Astrocyte of the spinal cord (primary cell): ENCODE results near the gene TRDN.
"Not testable (repeated sequence)": the region's sequence is repeated elsewhere in the genome, so short reads cannot be mapped to it uniquely, and the experiment has no call there.

Experiments used
- DNase-seq: peaks from one replicate; pipeline ENCODE4 v3.0.0; 2011; ENCODE audit warnings: low read depth, low spot score
- H3K4me3 ChIP-seq: 2 replicates; pipeline ENCODE4 v1.5.1; 2011; ENCODE audit warnings: low read depth, mild to moderate bottlenecking, low read length, moderate library complexity
- in situ Hi-C: cut with HindIII; loops from 2 replicates; pipeline ENCODE4 v1.10.0; 2017; ENCODE audit warnings: low sequenced_read_pairs
- TF ChIP-seq, protein P1 (sequence below): IDR thresholded peaks from 2 replicates; pipeline ENCODE4 v1.5.1; 2012; ENCODE audit warnings: low read depth, mild to moderate bottlenecking, low read length, inconsistent platforms

Gene TRDN

DNA sequence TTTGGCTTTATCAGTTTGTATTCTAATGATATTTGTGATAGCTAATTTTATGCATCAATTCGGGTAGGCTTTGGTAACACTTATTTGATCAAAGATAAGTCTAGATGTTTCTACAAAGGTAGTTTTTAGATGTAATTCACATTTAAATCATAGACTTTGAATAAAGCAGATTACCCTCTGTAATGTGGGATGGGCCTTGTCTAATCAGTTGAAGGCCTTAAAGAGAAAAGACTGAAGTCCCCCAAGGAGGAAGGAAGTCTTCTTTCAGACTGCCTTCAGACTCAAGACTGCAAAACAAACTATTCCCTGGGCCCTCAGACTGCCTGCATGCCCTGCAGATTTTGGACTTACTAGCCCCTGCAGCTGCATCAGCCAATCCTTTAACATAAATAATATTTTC, 178.5 kb downstream of the TRDN start:
- no peak for DNase-seq
- TF ChIP-seq, protein P1, sequence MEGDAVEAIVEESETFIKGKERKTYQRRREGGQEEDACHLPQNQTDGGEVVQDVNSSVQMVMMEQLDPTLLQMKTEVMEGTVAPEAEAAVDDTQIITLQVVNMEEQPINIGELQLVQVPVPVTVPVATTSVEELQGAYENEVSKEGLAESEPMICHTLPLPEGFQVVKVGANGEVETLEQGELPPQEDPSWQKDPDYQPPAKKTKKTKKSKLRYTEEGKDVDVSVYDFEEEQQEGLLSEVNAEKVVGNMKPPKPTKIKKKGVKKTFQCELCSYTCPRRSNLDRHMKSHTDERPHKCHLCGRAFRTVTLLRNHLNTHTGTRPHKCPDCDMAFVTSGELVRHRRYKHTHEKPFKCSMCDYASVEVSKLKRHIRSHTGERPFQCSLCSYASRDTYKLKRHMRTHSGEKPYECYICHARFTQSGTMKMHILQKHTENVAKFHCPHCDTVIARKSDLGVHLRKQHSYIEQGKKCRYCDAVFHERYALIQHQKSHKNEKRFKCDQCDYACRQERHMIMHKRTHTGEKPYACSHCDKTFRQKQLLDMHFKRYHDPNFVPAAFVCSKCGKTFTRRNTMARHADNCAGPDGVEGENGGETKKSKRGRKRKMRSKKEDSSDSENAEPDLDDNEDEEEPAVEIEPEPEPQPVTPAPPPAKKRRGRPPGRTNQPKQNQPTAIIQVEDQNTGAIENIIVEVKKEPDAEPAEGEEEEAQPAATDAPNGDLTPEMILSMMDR: no peak
- in situ Hi-C loops: no loop called here
- H3K4me3 ChIP-seq: no peak overlapping the region

DNA sequence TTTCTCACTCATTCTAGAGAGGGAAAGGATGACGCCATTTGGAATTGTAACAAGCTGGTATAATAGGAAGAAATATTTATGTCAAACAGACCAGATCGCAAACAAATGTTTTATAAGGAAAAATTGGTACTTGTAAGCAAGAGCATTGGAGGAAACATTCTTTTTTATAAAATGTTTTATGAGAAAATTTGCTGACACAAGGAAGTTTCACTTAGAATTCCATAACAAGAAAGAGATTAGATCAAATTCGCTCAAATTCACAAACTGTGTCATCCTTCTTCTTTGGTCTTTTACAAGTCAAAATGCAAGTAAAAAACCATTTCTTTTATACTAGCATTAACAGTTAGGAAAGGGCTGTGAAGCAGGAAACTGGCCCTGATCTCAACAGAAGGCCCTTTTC, 179.9 kb downstream of the TRDN start:
- no peak overlapping the region for H3K4me3 ChIP-seq
- in situ Hi-C loops: no loop called here
- no peak for DNase-seq
- TF ChIP-seq, protein P1: no peak

DNA sequence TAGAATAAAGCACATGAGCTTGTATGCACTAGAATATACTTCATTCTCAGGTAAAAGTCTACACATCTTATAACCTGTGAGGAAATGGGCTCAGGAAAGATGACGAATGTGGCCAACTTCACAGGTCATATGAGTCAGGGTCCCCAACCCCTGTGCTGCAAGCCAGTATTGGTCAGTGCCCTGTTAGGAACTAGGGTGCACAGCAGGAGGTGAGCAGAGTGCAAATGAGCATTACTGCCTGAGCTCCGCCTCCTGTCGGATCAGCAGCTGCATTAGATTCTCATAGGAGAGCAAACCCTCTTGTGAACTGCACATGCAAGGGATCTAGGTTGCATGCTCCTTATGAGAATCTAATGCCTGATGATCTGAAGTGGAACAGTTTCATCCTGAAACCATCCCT, 182.3 kb downstream of the TRDN start:
- H3K4me3 ChIP-seq: no peak overlapping the region
- TF ChIP-seq, protein P1: no peak
- DNase-seq: no peak
- in situ Hi-C loops: no loop called here

DNA sequence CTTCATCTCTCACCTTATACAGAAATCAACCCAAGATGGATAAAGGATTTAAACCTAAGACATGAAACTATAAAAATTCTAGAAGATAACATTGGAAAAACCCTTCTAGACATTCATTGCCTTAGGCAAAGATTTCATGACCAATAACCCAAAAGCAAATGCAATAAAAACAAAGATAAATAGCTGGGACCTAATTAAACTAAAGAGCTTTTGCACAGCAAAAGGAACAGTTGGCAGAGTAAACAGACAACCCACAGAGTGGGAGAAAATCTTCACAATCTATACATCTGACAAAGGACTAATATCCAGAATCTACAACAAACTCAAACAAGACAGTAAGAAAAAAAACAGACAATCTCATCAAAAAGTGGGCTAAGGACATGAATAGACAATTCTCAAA, 183.7 kb downstream of the TRDN start:
- H3K4me3 ChIP-seq, in situ Hi-C loops, DNase-seq: not testable (repeated sequence)

DNA sequence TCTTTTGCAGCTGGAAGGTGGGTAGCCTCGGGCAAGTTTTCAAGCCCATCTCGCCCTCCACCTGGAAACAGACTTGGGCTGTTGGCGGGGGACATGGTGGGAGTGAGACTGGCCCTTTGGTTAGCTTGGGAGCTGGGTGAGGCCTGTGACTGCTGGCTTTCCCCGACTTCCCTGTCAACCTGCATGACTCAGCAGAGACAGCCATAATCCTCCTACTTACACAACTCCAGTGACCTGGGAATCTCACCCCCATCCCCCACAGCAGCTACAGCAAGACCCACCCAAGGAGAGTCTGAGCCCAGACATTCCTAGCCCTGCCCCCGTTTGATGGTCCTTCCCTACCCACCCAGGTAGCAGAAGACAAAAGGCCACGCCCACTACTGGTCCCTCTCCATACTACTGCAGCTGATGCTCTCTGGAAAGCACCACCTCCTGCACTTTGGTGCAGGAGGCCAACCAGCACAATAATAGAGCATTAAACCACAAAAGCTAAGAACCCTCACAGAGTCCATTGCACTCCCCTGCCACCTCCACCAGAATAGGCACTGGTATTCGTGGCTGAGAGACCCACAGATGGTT, 188.4 kb downstream of the TRDN start:
- TF ChIP-seq, protein P1: no peak
- in situ Hi-C loops: no loop called here
- no peak overlapping the region for H3K4me3 ChIP-seq
- no peak for DNase-seq

DNA sequence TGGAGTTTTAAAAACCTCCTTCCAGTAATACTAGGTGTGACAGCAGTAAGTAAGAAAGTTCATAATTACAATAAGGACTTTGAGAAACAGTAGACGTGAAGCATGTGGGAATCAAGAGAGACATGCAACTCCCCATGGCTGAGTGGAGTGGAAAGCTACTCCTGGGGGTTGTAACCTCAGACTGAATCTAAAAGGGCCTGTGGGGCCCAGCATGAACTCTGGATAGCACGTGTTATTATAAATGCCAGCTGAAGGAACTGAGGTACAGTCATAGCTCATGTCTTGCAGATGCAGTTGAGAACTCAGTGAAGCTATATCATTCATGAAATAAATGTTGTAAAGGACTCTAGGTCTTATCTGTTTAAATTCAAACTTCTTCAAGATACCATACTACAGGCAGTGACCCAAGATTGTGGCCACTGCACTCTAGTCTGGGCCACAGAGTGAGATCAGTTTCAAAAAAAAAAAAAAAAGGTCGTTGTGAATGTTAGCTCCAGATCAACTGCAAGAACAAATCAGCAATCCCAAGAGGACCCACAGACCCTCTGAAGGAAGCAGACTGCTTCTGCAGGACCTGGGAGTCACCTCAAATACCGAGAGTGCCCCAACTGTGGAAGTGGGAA, 189.3 kb downstream of the TRDN start:
- DNase-seq: no peak
- TF ChIP-seq, protein P1: no peak
- H3K4me3 ChIP-seq: no peak overlapping the region
- in situ Hi-C loops: no loop called here

DNA sequence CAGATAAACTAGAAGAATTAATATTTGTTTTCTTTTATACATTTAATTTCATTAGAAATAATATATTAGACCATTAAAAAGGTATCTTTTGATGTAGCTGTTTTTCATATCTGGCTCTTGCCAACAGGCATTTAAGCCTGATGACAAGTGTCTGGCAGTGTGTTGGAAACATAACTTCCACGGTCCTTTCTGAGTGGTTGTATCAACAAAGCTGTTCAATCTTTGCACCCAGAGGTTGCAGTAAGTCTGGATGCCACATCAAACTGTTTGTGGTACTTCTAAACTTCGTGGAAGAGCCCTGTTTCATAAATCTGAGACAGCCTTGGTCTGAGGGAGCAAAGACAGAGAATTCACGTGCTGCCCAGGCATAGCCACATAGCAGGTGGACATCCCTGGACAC, 197.4 kb downstream of the TRDN start:
- no peak for DNase-seq
- H3K4me3 ChIP-seq: no peak overlapping the region
- TF ChIP-seq, protein P1: no peak
- in situ Hi-C loops: no loop called here
